SKM-1 (cell line): Measurements from ENCODE around the gene ZBED2.
"Not testable (repeated sequence)": the region's sequence is repeated elsewhere in the genome, so short reads cannot be mapped to it uniquely, and the experiment has no call there.

ENCODE experiments used
- DNase-seq: peaks from one replicate; lab custom pipeline; 2025; ENCODE audit not compliant: unreplicated experiment; lab: John Stamatoyannopoulos, UW

Gene ZBED2

DNA sequence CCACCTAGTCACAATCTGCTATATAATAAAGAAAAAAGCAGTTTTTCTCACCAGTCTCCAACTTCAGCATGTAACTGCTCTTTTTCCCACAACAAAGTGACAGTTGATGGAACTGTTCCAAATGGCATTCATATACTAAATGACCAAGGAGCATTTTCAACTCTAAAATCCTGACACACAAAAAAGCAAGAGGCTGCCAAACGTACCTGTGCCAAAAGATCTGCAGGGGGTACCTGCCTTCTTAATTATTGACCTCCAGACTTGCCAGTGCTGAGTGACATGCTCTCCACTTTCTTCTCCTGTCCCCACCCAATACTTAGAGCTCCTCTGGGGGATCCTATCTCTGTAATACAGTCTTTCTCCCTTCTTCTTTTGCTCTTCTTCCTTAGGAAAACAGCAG lies 18.0 kb downstream of the ZBED2 start:
- no peak for DNase-seq

DNA sequence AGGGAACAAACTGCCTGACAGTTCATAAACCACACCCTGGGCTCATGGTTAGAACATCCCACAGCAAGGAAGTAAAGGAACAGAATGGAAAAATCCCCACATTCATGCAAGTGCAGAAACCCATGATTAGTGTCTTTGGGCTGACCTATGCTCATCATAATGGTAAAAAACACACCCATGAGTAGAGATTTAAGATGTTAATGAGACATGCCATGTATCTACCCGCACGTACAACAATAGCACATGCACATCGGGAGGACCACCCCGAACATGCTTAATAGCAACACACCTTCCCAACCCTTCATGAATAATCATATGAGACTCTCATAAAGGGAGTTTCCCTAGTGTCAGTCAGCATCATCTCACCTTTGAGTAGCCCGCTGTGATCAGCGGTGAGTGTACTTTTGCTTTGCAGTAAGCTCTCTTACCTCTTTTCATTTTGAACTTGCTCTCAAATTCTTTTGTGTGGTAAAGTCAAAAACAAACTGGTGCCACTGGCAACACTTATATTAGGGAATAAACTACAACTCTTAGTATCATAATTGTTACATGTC lies 23.2 kb downstream of the ZBED2 start:
- DNase-seq: no peak

DNA sequence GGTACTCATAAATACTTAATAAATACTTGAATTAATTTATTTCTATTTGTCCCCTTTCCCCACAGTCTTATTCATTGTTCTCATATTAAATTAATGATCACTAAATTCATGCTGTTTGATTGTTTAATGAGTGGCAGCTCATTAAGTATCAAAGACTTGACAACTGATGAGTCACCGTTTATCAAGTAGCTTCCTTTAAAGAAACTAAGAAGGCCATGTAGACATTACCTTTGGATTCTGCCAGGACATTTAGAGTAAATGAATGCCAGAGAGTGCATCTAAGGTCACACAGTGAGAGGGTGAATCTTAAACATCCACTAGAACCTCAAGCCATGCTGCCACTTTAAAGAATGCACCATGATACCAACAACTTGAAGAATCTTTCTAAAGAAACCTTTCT lies 23.9 kb downstream of the ZBED2 start:
- no peak for DNase-seq

DNA sequence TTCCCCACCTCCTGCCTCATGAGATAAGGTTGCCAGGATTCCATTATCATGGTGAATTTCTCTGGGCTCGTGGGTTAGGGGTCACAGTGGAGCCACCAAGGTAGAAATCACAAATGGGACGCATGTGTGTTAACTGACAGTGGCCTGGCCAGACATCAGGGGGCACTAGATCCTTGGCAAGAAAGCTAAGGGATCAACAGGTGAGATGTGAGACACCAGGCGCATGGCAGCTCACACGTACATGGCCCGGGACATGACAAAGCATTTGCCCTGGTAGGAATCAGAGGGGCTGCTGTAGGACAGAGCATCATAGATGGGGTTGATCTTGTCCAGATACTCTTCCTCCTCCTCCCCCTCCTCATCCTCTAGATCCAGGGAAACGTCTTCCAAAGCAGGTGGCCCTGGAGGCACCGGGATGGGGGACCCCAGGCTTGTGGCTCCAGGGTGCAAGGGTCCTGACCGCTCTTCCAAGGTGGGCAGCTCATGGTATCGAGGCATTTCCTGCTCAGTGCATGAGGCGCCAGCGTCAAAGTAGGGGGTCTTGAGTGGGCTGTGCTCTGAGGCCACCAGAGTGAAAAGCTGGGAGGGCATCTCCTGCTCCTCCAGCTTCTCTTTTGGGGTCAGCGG lies 24.6 kb downstream of the ZBED2 start:
- no peak for DNase-seq

DNA sequence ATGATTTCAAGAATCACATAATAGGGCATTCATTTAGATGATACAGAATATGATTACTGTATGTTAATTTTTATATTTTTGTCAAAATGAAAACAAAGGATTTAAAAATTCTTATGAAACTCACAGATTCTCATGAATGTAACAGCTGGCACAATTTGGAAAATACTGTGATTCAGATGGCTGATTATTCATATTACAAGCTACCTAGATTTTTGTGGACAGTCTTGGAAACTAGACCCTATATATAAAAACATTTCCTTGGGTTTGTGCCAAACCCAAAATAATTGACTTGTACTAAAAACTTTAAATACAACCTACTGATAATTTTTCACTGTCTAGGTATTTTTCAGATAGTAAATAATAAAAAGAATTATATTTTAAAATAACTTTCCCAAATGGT lies 26.2 kb downstream of the ZBED2 start:
- DNase-seq: no peak

DNA sequence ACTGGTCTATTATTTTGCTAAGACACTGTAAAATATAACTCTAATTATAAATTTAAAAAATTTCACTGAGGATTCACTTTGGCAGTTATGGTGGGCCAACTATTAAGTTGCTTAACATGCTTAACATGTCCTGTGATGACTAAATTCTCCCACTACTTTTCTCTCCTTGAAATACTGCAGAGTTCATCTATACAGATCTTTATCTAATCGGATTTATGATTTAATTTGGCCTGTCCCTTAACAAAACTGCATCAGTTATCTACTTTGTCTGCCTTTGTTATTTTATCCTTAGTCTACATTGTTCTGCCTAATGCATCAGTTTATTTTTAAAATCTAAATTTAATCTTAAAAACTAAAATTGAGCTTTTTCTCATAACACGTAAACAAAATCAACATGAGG lies 26.8 kb downstream of the ZBED2 start:
- no peak for DNase-seq

DNA sequence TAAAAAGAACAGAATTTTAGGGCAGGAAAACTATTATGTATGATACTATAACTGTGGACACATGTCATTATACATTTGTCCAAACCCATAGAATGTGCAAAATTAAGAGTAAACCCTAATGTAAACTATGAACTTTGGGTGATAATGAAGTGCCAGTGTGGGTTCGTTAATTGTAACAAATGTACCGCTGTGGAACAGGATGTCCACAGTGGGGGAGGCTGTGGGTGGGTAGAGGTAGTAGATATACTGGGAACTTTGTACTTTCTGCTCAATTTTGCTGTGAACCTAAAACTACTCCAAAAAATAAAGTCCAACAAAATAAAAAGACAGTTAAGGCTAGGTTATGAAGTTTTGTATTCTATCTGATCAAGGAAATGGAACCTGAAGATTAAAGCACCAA lies 28.3 kb downstream of the ZBED2 start:
- DNase-seq: no peak

DNA sequence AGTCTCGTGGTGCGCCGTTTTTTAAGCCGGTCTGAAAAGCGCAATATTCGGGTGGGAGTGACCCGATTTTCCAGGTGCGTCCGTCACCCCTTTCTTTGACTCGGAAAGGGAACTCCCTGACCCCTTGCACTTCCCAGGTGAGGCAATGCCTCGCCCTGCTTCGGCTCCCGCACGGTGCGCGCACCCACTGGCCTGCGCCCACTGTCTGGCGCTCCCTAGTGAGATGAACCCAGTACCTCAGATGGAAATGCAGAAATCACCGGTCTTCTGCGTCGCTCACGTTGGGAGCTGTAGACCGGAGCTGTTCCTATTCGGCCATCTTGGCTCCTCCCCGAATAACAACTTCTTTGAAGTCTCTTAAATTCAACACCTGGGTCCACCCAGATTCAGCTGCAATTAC lies 33.2 kb downstream of the ZBED2 start:
- DNase-seq: not testable (repeated sequence)

DNA sequence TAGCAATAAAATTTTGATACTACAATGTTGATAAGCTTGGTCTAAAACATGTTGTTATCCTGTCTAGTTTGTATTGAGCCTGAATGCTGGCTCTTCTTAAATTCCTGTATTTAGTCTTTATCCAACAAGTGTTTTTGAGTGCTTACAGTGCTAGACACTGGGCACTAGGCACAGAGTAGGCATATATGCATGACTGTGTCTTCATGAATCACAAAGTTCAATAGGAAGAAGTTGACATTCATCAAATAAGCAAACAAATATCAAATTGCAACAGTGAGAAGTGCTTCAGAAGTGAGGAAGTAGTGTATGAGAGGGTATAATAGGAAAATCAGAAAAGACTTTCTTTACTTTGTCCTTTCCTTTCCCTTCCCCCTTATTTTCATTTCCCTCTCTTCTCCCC lies 46.4 kb downstream of the ZBED2 start:
- no peak for DNase-seq

DNA sequence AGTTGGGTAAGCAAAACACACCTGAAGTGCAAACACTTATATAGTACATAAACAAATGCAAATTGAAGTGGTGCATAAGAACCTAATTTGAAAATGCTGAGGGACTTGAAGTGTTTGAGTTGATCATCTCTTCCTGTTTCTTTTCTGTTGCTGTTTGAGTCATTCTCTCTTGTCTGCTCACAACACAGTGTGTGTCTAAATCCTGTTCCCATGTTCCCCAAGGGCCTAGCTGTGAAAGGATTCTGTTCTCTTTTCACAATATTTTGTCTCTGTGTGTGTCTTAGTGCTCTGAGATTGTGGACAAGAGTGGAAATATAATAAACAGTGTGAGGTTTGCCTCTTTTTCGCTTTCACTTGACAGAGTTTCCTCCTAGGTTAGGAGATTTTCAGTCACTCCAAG lies 47.1 kb downstream of the ZBED2 start:
- DNase-seq: no peak

DNA sequence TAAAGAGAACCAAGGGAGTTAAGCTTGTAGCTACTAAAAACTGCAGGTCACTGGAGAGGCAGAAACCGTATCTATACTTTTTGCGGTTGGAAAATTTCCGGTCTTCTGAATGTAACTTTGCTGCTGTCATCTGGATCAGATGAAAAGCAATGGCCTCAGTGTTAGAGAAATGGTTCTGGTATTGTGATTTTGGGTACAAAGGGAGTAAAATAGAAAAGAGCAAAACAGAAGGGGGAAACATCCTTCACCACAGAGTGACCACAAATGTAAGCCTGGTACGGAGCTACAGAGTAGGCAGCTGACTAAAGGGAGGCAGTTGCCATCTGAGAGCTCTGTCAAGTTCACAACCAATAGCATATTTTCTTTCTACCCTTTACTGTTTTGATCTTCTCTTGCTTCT lies 47.5 kb downstream of the ZBED2 start:
- peak; percentile 27 for DNase-seq

DNA sequence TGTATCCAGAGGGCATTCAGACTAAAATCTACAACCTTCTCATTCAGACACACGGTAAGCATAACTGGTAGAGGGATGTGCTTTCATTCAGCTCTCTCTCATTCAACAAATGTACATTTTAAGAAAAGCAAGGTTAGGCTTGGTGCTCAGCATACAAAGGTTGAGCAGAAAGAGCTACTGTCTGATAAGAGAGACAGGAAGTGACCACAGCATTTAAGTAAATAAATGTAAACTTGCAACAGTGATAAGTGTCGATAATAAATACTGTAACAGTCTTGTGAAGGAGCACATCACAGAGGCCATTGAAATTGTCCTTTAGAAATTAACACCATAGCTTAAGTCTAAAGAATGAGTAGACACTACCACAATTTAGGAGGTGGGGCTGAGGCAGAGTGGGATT lies 49.8 kb downstream of the ZBED2 start:
- DNase-seq: no peak
